K562 (cell line): ENCODE measurements around the gene FGF23. TPM values are rescaled to one million over a fixed set of nuclear protein-coding genes. Genes with fewer than 3 reads are reported as not detected.

Experiments used
- ATAC-seq: fragments of 200-7000 bp; cut with Tn5 transposase; 3 replicates; pipeline ENCODE4 v1.9.1; 2020; ENCODE audit warnings: moderate library complexity
- Bru-seq: library from RNA; stranded (reverse); fragments of 400-500 nt; gene quantifications from one replicate; lab custom pipeline; 2021; lab: Mats Ljungman, UMichigan
- BruChase-seq, 2 experiments: library from RNA; stranded (reverse); fragments of 400-500 nt; gene quantifications; one replicate each; lab custom pipeline; 2021; lab: Mats Ljungman, UMichigan
- BruUV-seq: library from RNA; stranded (reverse); fragments of 400-500 nt; replicated peaks from 2 replicates; lab custom pipeline; 2021; lab: Mats Ljungman, UMichigan
- CTCF ChIA-PET: fragments of 300-600 bp; formaldehyde crosslinking; extraction: SDS; loops from one replicate; lab custom pipeline; 2021; ENCODE audit warnings: low intra/inter-chr PET ratio; lab: Yijun Ruan, JAX
- POLR2A ChIA-PET: fragments of 300-600, 350-650 bp; sonication (Branson Sonifier 250); formaldehyde crosslinking; extraction: SDS; loops from one replicate; lab custom pipeline; 2021; ENCODE audit warnings: antibody characterized with exemption, inconsistent platforms; lab: Yijun Ruan, JAX
- DNase-seq, 4 experiments: peaks; one replicate each; pipeline versions ENCODE4 v3.0.0 to v3.0.0-alpha.2; 2011 to 2018; ENCODE audit warnings: low spot score in 3 of 4, mixed read lengths in 3 of 4; ENCODE audit errors: extremely low read depth in 1 of 4
- FAIRE-seq: peaks from 2 replicates; lab custom pipeline; 2011; peaks lifted over from hg19 to GRCh38; lab: Jason Lieb, UNC
- H2AFZ ChIP-seq: 2 replicates; pipeline ENCODE4 v1.6.0; 2011; ENCODE audit warnings: low read depth, low read length, control low read depth, inconsistent platforms
- H3K27ac ChIP-seq: fragments of 200-600 bp; 3 replicates; pipeline ENCODE4 v1.8.0; 2011; ENCODE audit warnings: low read depth, mild to moderate bottlenecking, control low read depth, inconsistent platforms, low read length, moderate library complexity, mixed read lengths; ENCODE audit errors: extremely low read depth
- H3K27me3 ChIP-seq, 2 experiments: fragments of 300-600 bp in 1 of 2; 2 replicates in 1 of 2; 3 replicates in 1 of 2; pipeline versions ENCODE4 v1.6.0 to v1.8.0; 2011; ENCODE audit warnings: inconsistent platforms in 2 of 2, low read length in 2 of 2, mild to moderate bottlenecking in 1 of 2, mixed read lengths in 1 of 2, moderate library complexity in 1 of 2; ENCODE audit not compliant: control insufficient read depth in 2 of 2, insufficient read depth in 2 of 2
- H3K36me3 ChIP-seq: fragments of 300-600 bp; 3 replicates; pipeline ENCODE4 v1.8.0; 2011; ENCODE audit warnings: mild to moderate bottlenecking, low read length, inconsistent platforms; ENCODE audit not compliant: control insufficient read depth, insufficient read depth
- H3K4me1 ChIP-seq, 2 experiments: fragments of 200-600 bp in 1 of 2; replicated peaks in 1 of 2; 2 replicates in 1 of 2; 3 replicates in 1 of 2; pipeline versions ENCODE4 v1.5.1 to v1.8.0; 2011; ENCODE audit warnings: inconsistent platforms in 2 of 2, low read length in 2 of 2, mild to moderate bottlenecking in 1 of 2, mixed read lengths in 1 of 2, moderate library complexity in 1 of 2; ENCODE audit not compliant: control insufficient read depth in 2 of 2, insufficient read depth in 2 of 2
- H3K4me2 ChIP-seq: 2 replicates; pipeline ENCODE4 v1.6.1; 2011; ENCODE audit warnings: low read length, control low read depth, inconsistent platforms, mixed read lengths; ENCODE audit not compliant: insufficient read depth
- H3K4me3 ChIP-seq: fragments of 200-600 bp; sonication (generic), shearing (Covaris generic); 2 replicates; pipeline ENCODE4 v1.5.1; 2016; ENCODE audit warnings: control low read depth, inconsistent platforms
- H3K79me2 ChIP-seq: fragments of 200-600 bp; 3 replicates; pipeline ENCODE4 v1.8.0; 2011; ENCODE audit warnings: low read length, inconsistent platforms; ENCODE audit not compliant: control insufficient read depth, insufficient read depth
- H3K9ac ChIP-seq, 2 experiments: 2 replicates each; pipeline versions ENCODE4 v1.6.0 to v1.6.1; 2011; ENCODE audit warnings: low read depth in 2 of 2, low read length in 2 of 2, control low read depth in 1 of 2, inconsistent platforms in 1 of 2, mild to moderate bottlenecking in 1 of 2, mixed read lengths in 1 of 2; ENCODE audit not compliant: insufficient read depth in 1 of 2
- H3K9me1 ChIP-seq: one replicate; pipeline ENCODE4 v1.6.0; 2011; ENCODE audit warnings: inconsistent platforms, mild to moderate bottlenecking, low read length, moderate library complexity; ENCODE audit not compliant: control insufficient read depth, insufficient read depth
- H3K9me3 ChIP-seq: replicated peaks from 2 replicates; pipeline ENCODE4 v1.5.1; 2011; ENCODE audit warnings: low read depth, low read length, inconsistent platforms; ENCODE audit not compliant: control insufficient read depth, insufficient read depth
- H4K20me1 ChIP-seq: replicated peaks from 2 replicates; pipeline ENCODE4 v1.6.1; 2011; ENCODE audit warnings: low read length, inconsistent platforms, mixed read lengths; ENCODE audit not compliant: control insufficient read depth, insufficient read depth
- ARID1B ChIP-seq: fragments of 450-650 bp; IDR thresholded peaks from 2 replicates; pipeline ENCODE4 v1.6.1; 2016; ENCODE audit warnings: antibody characterized with exemption, mild to moderate bottlenecking, inconsistent platforms
- HMGXB4 ChIP-seq: sonication (generic); formaldehyde crosslinking; IDR thresholded peaks from 2 replicates; pipeline ENCODE4 v1.8.1; 2023; ENCODE audit warnings: mild to moderate bottlenecking, missing genetic modification reagents
- PHF21A ChIP-seq: fragments of 450-650 bp; IDR thresholded peaks from 2 replicates; pipeline ENCODE4 v1.6.1; 2017; ENCODE audit warnings: low read depth, borderline replicate concordance
- RBM34 ChIP-seq: fragments of 200-400 bp; formaldehyde crosslinking; IDR thresholded peaks from 2 replicates; pipeline ENCODE4 v1.6.1; 2018; ENCODE audit warnings: low read length, borderline replicate concordance; ENCODE audit not compliant: insufficient read depth
- RCOR1 ChIP-seq, 2 experiments: IDR thresholded peaks; 2 replicates each; pipeline ENCODE4 v1.6.1; 2012; ENCODE audit warnings: low read depth in 2 of 2, low read length in 2 of 2, borderline replicate concordance in 1 of 2, improper control_type of control experiment in 1 of 2
- SREBF1 ChIP-seq: fragments of 150-350 bp; IDR thresholded peaks from 2 replicates; pipeline ENCODE4 v1.6.1; 2014; ENCODE audit warnings: antibody characterized with exemption, low read depth, low read length, borderline replicate concordance
- TEAD1 ChIP-seq, 2 experiments: fragments of 450-650 bp in 1 of 2; sonication (generic) in 1 of 2; formaldehyde crosslinking; IDR thresholded peaks; 2 replicates each; pipeline versions ENCODE4 v1.4.0 to v1.8.0; 2020 to 2022; ENCODE audit warnings: mild to moderate bottlenecking in 2 of 2, missing genetic modification reagents in 1 of 2
- WGBS: fragments of 100-300 bp; shearing (Covaris generic); methylation state at CpG from one replicate; pipeline ENCODE4 v1.1.6; 2016; ENCODE audit warnings: low coverage, mixed read lengths; ENCODE audit not compliant: insufficient coverage; ENCODE audit errors: missing lambda C conversion rate; 5-methylcytosine and 5-hydroxymethylcytosine counted together
- in situ Hi-C: fragments of 300-500 bp; cut with MboI; formaldehyde crosslinking; loops from 4 replicates; pipeline ENCODE4 v1.15.0; 2018; ENCODE audit warnings: inconsistent platforms, mixed read lengths
- intact Hi-C: fragments of 100-400 bp; cut with micrococcal nuclease; formaldehyde crosslinking; loops from 2 replicates; pipeline ENCODE4 v1.14.2; 2022
- long read RNA-seq, 3 experiments: library from polyadenylated mRNA in 2 of 3; library from RNA in 1 of 3; unstranded in 2 of 3; stranded (forward) in 1 of 3; transcript quantifications; one replicate each; pipeline ENCODE4 v2.0.0, GENCODE V29; 2019 to 2022
- polyA minus RNA-seq, 3 experiments: library from RNA; depleted of rRNA, polyadenylated mRNA; stranded (reverse); fragments of >200 nt; gene quantifications; 2 replicates each; pipeline ENCODE4 v1.2.3, GENCODE V29; 2011
- polyA plus RNA-seq, 8 experiments: library from polyadenylated mRNA; depleted of rRNA in 4 of 8; stranded (reverse) in 5 of 8; unstranded in 3 of 8; fragments of >200 nt; fragmentation: Nextera tagmentation in 2 of 8; fragmentation: Illumina TruSeq in 1 of 8; extraction: Ambion mirVana in 2 of 8; extraction: Trizol in 1 of 8; gene quantifications; 2 replicates each; pipeline versions ENCODE4 v1.2.1 to v1.2.3, GENCODE V29; 2011 to 2014; ENCODE audit warnings: inconsistent platforms in 1 of 8, missing spikeins in 1 of 8
- total RNA-seq, 7 experiments: library from RNA; depleted of rRNA in 6 of 7; stranded (reverse); fragments of >200 nt in 6 of 7; fragmentation: Illumina TruSeq in 2 of 7; extraction: Trizol in 2 of 7; gene quantifications; 2 replicates each; pipeline versions ENCODE4 v1.2.1 to v1.2.3, GENCODE V29; 2011 to 2021; ENCODE audit warnings: low replicate concordance in 1 of 7

FGF23 gene
- 0.18 and 0.30 TPM in 2 replicates for total RNA-seq (2011; cell fraction: chromatin; rRNA removed; ENCODE audit: low replicate concordance)
- 0.13 and 0.33 TPM in 2 replicates for total RNA-seq (2011; cell fraction: nucleolus; rRNA removed)
- 0.23 TPM in 1 of 2 replicates, not detected in the other for total RNA-seq (2011; cell fraction: nucleoplasm; rRNA removed)
- total RNA-seq (2014; rRNA removed) (not detected in 2 replicates), total RNA-seq (2014; rRNA removed; fragmentation: Illumina TruSeq; extraction: Trizol) (not detected in 2 replicates), total RNA-seq (2015; rRNA removed; fragmentation: Illumina TruSeq; extraction: Trizol) (not detected in 2 replicates), total RNA-seq (2021) (not detected in 2 replicates), polyA plus RNA-seq (2011; rRNA removed) (0.32 and 0.38 TPM in 2 replicates), polyA plus RNA-seq (2014; fragmentation: Illumina TruSeq; extraction: Trizol) (not detected in 2 replicates), polyA plus RNA-seq (2014; fragmentation: Nextera tagmentation; extraction: Ambion mirVana) (not detected), polyA plus RNA-seq (2014; rRNA removed) (not detected in 2 replicates), polyA minus RNA-seq (2011; rRNA and poly(A)+ RNA removed) (0.21 TPM in 2 replicates), Bru-seq, nascent RNA (not detected), BruChase-seq, experiment 1, labeled RNA remaining after a 2-hour chase (not detected), BruChase-seq, experiment 2, labeled RNA remaining after a 6-hour chase (not detected)
- polyA plus RNA-seq (2011; cell fraction: cytosol; rRNA removed): 0.28 and 0.31 TPM in 2 replicates
- polyA plus RNA-seq (2011; cell fraction: nucleus; rRNA removed): 0.25 and 0.50 TPM in 2 replicates
- polyA plus RNA-seq (2012): 0.07 TPM in 1 of 2 replicates, not detected in the other
- polyA minus RNA-seq (2011; cell fraction: cytosol; rRNA and poly(A)+ RNA removed): not detected in 2 replicates
- 0.11 and 0.13 TPM in 2 replicates for polyA minus RNA-seq (2011; cell fraction: nucleus; rRNA and poly(A)+ RNA removed)
- long read RNA-seq, experiment 1: 0 reads
- long read RNA-seq, experiment 2: 0 reads
- long read RNA-seq, experiment 3: 0 reads

DNA sequence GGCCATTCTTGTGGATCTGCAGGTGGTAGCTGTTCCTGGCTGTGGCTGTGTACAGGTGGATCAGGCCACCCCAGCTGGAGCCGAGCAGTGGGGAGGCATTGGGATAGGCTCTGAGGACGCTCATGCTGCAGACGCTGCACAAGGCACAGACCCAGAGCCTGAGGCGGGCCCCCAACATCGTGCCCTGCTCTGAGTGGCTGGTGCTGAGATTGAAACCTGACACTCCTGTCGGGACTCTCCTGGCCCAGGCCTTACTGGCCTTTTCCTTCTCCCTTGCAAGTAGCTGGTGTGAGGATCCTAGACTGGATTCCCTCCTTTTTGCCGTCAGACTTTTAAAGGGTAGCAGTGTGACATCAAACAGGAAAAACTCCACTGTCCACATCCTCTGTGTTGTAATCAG is at the start of gene FGF23:
Gene FGF23 (minus strand): TSS at position 308 of the 400 bp plus-strand sequence. CDS start 130 bp downstream, at position 178.
- TF ChIP-seq PHF21A (no peak), SREBF1 (no peak), TEAD1 (CRISPR knock-in tag; IDR thresholded peaks at IDR 0.05) (no peak), ARID1B (no peak), RBM34 (no peak), HMGXB4 (no peak), RCOR1 (IDR thresholded peaks at IDR 0.05; ENCODE audit: borderline replicate concordance in 1 of 2, low read depth in 2 of 2, low read length in 2 of 2) (peak in 1 of 2 experiments; percentile 35; a peak in 1 of 4 replicates)
- no peak within 1 kb of the TSS for H3K4me2 ChIP-seq
- ChIA-PET POLR2A (interaction anchor here (0.6 kb wide), 1 partner anchor 1306 kb away, joined by 3 read pairs; no protein-coding TSS in a partner anchor), CTCF (no interaction called here)
- no peaks in the 10 kb centered on the region for H3K79me2 ChIP-seq
- peaks cover 9 to 23% of the 10 kb centered on the region in 2 experiments; a peak in 4 of 5 replicates for H3K27me3 ChIP-seq
- H3K36me3 ChIP-seq: no peaks in the 10 kb centered on the region
- H2AFZ ChIP-seq: no peak within 1 kb of the TSS
- H3K9ac ChIP-seq: no peak within 1 kb of the TSS
- no peaks in the 10 kb centered on the region for H3K9me1 ChIP-seq
- BruUV-seq: no TSS peak
- no peak within 1 kb of the TSS for H3K27ac ChIP-seq
- intact Hi-C loops: no loop called here
- H3K4me3 ChIP-seq: no peak within 1 kb of the TSS
- no peaks in the 10 kb centered on the region for H3K9me3 ChIP-seq
- in situ Hi-C loops: no loop called here
- H3K4me1 ChIP-seq: peaks cover 0 to 4% of the 10 kb centered on the region in 2 experiments; a peak in 2 of 5 replicates
- DNase-seq (peak in 2 of 4 experiments; percentile 19 to 35), FAIRE-seq (no peak), ATAC-seq (peak; percentile 83)
- WGBS: 0% methylated on average over 6 of the region's 7 CpGs
- no peaks in the 10 kb centered on the region for H4K20me1 ChIP-seq
